Muscle layer of colon (tissue), 2 donors: ENCODE data around the gene ATP13A3.

Source experiments
- H3K27ac ChIP-seq: one replicate; pipeline ENCODE4 v1.7.0; 2013; ENCODE audit warnings: low read depth, mild to moderate bottlenecking, low read length, moderate library complexity
- H3K27me3 ChIP-seq, 2 donors: one replicate each; pipeline ENCODE4 v1.7.0; 2013; ENCODE audit warnings: low read length in 2 of 2, mild to moderate bottlenecking in 2 of 2; ENCODE audit not compliant: insufficient read depth in 2 of 2, control insufficient read depth in 1 of 2
- H3K36me3 ChIP-seq: one replicate; pipeline ENCODE4 v1.7.0; 2013; ENCODE audit warnings: mild to moderate bottlenecking, low read length; ENCODE audit not compliant: insufficient read depth
- H3K4me1 ChIP-seq: one replicate; pipeline ENCODE4 v1.7.0; 2013; ENCODE audit warnings: mild to moderate bottlenecking, low read length; ENCODE audit not compliant: insufficient read depth
- H3K4me3 ChIP-seq, 2 donors: one replicate each; pipeline ENCODE4 v1.7.0; 2013; ENCODE audit warnings: low read length in 2 of 2, low read depth in 1 of 2, mild to moderate bottlenecking in 1 of 2, moderate library complexity in 1 of 2
- H3K9ac ChIP-seq: one replicate; pipeline ENCODE4 v1.7.0; 2013; ENCODE audit warnings: low read length
- H3K9me3 ChIP-seq: one replicate; pipeline ENCODE4 v1.7.0; 2013; ENCODE audit warnings: mild to moderate bottlenecking, low read length
- donor health status: abdominal sarcoma.
- donor health status: Adenocarcinoma of cecum.

The ATP13A3 gene

DNA sequence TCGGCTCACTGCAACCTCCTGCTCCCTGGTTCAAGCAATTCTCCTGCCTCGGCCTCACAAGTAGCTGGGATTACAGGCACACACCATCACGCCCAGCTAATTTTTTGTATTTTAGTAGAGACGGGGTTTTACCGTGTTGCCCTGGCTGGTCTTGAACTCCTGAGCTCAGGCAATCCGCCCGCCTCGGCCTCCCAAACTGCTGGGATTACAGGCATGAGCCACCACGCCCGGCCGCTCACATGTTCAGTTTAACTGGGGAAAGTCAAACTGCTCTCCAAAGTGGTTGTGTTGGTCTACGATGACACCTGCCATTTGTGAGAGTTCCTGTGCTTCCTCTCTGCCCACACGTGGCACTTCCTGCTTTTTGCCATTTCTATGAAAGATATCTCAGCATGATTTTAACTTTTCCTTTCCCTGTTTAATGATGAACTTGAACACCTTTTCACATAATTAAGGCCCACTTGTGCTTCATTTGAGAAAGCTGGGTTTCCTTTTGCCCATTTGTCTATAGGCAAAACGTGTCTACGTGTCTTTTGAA, 86.9 kb downstream of the ATP13A3 start:
- Histone ChIP-seq H3K9me3 (no peaks in the 10 kb centered on the region), H3K9ac (no peak overlapping the region), H3K27ac (no peak overlapping the region), H3K36me3 (no peaks in the 10 kb centered on the region), H3K27me3 (peaks cover 7 to 20% of the 10 kb centered on the region in 2 donors), H3K4me3 (no peak overlapping the region), H3K4me1 (peaks cover 10% of the 10 kb centered on the region)

DNA sequence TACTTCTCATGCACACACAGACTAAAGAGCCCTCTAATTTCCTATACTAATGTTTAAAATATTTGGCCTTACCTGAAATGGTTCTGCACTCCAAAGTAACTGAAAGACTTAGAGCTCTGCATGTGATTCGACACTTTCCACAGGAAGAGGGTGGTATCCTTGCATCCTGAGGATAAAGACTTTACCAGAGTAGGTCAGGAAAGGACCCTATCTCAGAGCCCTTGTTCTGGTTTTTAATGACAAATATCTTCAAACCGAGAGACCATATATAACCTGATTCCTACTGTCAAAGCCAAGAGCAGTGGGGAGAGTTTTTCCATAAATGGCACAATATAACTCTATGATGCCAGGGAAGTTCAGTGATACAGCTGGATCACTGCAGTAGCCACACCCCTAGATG, 87.6 kb downstream of the ATP13A3 start, which contains the start of gene GP5:
Gene GP5, minus strand, starts transcription at position 101 of the 400 bp plus-strand sequence. CDS start 984 bp downstream, outside the sequence.
- Histone ChIP-seq H3K27ac (no peak within 1 kb of the TSS), H3K9me3 (no peaks in the 10 kb centered on the region), H3K27me3 (peaks cover 7 to 20% of the 10 kb centered on the region in 2 donors), H3K4me3 (peak within 1 kb of the TSS; percentile 26 to 55), H3K36me3 (no peaks in the 10 kb centered on the region), H3K9ac (no peak within 1 kb of the TSS), H3K4me1 (peaks cover 10% of the 10 kb centered on the region)

DNA sequence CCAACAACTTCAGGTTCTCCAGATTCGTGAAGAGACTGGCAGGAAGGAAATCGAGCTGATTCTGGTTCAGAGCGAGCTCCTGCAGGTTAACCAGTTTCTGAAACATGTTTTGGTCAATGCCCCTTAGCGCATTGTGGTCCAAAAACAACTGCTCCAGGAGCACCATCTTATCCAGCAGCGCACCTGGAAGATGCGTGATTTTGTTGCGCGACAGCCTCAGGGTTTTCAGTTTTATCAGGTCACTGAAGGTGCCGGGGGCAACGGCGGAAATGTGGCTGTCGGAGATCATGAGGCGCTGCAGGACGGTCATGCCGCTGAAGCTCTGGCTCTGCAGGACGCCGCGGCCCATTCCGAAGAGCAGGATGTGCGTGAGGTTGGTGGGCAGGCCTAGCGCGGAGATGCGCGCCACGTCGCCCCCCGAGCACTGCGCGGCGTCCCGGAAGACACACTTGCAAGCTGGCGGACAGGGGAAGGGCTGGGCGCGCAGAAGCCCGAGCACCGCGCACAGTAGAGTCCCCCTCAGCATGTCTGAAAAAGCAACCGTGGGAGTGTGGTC, 89.0 kb downstream of the ATP13A3 start:
- H3K4me3 ChIP-seq: peak overlapping the region; percentile 26 to 55
- peaks cover 10% of the 10 kb centered on the region for H3K4me1 ChIP-seq
- H3K9ac ChIP-seq: no peak overlapping the region
- H3K36me3 ChIP-seq: no peaks in the 10 kb centered on the region
- H3K9me3 ChIP-seq: no peaks in the 10 kb centered on the region
- H3K27me3 ChIP-seq: peaks cover 7 to 20% of the 10 kb centered on the region in 2 donors
- no peak overlapping the region for H3K27ac ChIP-seq

DNA sequence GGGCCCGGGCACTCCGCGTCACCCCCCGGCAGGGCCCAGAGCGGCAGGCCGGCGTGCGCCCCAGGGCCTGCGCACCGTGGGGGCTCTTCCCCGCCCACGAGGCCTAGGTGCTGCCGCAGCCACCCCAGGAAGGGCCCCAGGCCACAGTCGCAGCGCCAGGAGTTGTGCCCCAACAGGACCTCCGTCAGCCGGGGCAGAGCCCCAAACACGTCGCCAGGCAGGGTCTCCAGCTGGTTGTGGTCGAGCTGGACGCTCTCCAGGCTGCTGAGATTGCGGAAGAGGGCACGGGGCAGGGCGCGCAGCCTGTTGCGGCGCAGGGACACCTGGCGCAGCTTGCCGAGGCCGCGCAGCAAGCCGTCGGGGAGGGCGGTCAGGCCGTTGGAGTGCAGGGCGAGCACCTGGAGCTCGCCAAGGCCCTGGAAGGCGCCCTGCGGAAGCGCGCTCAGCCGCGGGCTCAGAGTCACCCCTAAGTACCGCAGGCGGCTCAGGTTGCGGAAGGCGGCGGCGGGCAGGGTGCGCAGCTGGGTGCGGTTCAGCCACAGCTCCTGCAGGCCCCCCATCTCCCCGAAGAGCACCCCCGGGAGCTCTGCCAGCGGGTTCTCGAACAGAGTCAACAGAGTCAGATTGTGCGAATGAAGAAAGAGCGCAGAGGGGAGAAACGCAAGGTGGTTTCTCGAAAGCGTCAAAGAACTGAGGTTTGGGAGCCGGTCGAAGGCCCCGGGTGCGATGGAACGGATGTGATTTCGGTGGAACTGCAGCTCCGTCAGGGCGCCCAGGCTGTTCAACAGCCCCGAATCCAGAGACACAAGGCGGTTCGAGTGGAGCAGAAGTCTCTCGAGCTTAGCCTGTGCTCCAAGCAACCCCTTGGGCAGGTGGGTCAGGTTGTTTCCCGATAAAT, 89.7 kb downstream of the ATP13A3 start:
- Histone ChIP-seq H3K9ac (no peak overlapping the region), H3K4me1 (peaks cover 10% of the 10 kb centered on the region), H3K9me3 (no peaks in the 10 kb centered on the region), H3K36me3 (no peaks in the 10 kb centered on the region), H3K4me3 (peak overlapping the region; percentile 26 to 55), H3K27ac (peak overlapping the region; percentile 21), H3K27me3 (peaks cover 7 to 20% of the 10 kb centered on the region in 2 donors)

GRCh38 chr3:194396539-194396858, 90.3 kb downstream of the ATP13A3 start:
- Histone ChIP-seq H3K4me3 (peak overlapping the region; percentile 26 to 55), H3K9ac (no peak overlapping the region)

GRCh38 chr3:194395778-194396538, 90.8 kb downstream of the ATP13A3 start:
- H3K27ac ChIP-seq: peak overlapping the region; percentile 21
- no peaks in the 10 kb centered on the region for H3K36me3 ChIP-seq
- H3K27me3 ChIP-seq: peaks cover 7 to 20% of the 10 kb centered on the region in 2 donors
- H3K9ac ChIP-seq: no peak overlapping the region
- peak overlapping the region in 1 of 2 donors; percentile 55 for H3K4me3 ChIP-seq
- H3K9me3 ChIP-seq: no peaks in the 10 kb centered on the region
- H3K4me1 ChIP-seq: peaks cover 10% of the 10 kb centered on the region

More at GRCh38 chr3:194396539-194396858, 90.3 kb downstream of the ATP13A3 start:
- Histone ChIP-seq H3K36me3 (no peaks in the 10 kb centered on the region), H3K4me1 (peaks cover 10% of the 10 kb centered on the region), H3K27me3 (peaks cover 7 to 20% of the 10 kb centered on the region in 2 donors), H3K9me3 (no peaks in the 10 kb centered on the region), H3K27ac (peak overlapping the region; percentile 21)

DNA sequence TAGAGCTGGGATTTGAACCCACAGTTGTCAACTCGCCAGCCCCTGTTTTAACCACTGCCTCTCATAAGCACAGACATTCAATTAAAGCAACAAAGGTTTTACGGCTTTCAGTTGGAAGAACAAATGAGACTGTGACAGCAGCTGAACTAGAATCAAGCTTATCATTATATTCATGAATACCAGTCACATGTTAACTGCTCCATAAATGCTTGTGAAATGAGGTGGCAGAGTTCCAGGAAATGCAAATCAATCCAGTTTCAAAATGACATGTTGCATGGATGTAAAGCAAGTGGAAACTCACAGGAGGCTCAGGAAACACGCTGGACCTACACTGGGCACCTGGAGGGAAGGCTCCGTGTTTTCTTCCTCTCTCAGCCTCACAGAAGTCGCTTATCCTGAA, 91.6 kb downstream of the ATP13A3 start:
- H3K4me3 ChIP-seq: no peak overlapping the region
- no peaks in the 10 kb centered on the region for H3K9me3 ChIP-seq
- H3K36me3 ChIP-seq: no peaks in the 10 kb centered on the region
- H3K27ac ChIP-seq: no peak overlapping the region
- H3K27me3 ChIP-seq: peaks cover 7 to 20% of the 10 kb centered on the region in 2 donors
- H3K9ac ChIP-seq: no peak overlapping the region
- peaks cover 10% of the 10 kb centered on the region for H3K4me1 ChIP-seq

GRCh38 chr3:194392576-194392975, 94.2 kb downstream of the ATP13A3 start:
- H3K4me1 ChIP-seq: peaks cover 3% of the 10 kb centered on the region
- H3K9ac ChIP-seq: no peak overlapping the region
- no peaks in the 10 kb centered on the region for H3K9me3 ChIP-seq
- peaks cover 0 to 11% of the 10 kb centered on the region in 2 donors for H3K27me3 ChIP-seq
- no peak overlapping the region for H3K27ac ChIP-seq
- no peaks in the 10 kb centered on the region for H3K36me3 ChIP-seq
- no peak overlapping the region for H3K4me3 ChIP-seq

GRCh38 chr3:194390835-194391234, 96.0 kb downstream of the ATP13A3 start:
- Histone ChIP-seq H3K27me3 (no peaks in the 10 kb centered on the region), H3K4me3 (no peak overlapping the region), H3K4me1 (no peaks in the 10 kb centered on the region), H3K27ac (no peak overlapping the region), H3K36me3 (no peaks in the 10 kb centered on the region), H3K9me3 (no peaks in the 10 kb centered on the region), H3K9ac (no peak overlapping the region)

GRCh38 chr3:194389269-194389668, 97.5 kb downstream of the ATP13A3 start:
- Histone ChIP-seq H3K27me3 (no peaks in the 10 kb centered on the region), H3K9ac (no peak overlapping the region), H3K4me3 (no peak overlapping the region), H3K9me3 (no peaks in the 10 kb centered on the region), H3K36me3 (no peaks in the 10 kb centered on the region), H3K4me1 (no peaks in the 10 kb centered on the region), H3K27ac (no peak overlapping the region)

GRCh38 chr3:194387926-194388418, 98.8 kb downstream of the ATP13A3 start:
- H3K9ac ChIP-seq: no peak overlapping the region
- no peak overlapping the region for H3K4me3 ChIP-seq
- H3K9me3 ChIP-seq: no peaks in the 10 kb centered on the region
- no peaks in the 10 kb centered on the region for H3K4me1 ChIP-seq
- no peaks in the 10 kb centered on the region for H3K27me3 ChIP-seq
- no peaks in the 10 kb centered on the region for H3K36me3 ChIP-seq
- no peak overlapping the region for H3K27ac ChIP-seq
